Neural cell (in vitro differentiated cells): ENCODE results near the gene ZBTB7C.

Experiments used
- TF ChIP-seq, protein P1 (sequence below): IDR thresholded peaks from 2 replicates; pipeline ENCODE4 v1.6.1; 2012; ENCODE audit warnings: borderline replicate concordance
- TF ChIP-seq, protein P2 (sequence below): fragments of 450-650 bp; IDR thresholded peaks from 2 replicates; pipeline ENCODE4 v1.5.1; 2014; ENCODE audit warnings: antibody characterized with exemption, mild to moderate bottlenecking, moderate library complexity; ENCODE audit not compliant: poor library complexity, severe bottlenecking

GRCh38 chr18:48197819-48198218 lies 211.4 kb downstream of the ZBTB7C start:
- TF ChIP-seq, protein P1, sequence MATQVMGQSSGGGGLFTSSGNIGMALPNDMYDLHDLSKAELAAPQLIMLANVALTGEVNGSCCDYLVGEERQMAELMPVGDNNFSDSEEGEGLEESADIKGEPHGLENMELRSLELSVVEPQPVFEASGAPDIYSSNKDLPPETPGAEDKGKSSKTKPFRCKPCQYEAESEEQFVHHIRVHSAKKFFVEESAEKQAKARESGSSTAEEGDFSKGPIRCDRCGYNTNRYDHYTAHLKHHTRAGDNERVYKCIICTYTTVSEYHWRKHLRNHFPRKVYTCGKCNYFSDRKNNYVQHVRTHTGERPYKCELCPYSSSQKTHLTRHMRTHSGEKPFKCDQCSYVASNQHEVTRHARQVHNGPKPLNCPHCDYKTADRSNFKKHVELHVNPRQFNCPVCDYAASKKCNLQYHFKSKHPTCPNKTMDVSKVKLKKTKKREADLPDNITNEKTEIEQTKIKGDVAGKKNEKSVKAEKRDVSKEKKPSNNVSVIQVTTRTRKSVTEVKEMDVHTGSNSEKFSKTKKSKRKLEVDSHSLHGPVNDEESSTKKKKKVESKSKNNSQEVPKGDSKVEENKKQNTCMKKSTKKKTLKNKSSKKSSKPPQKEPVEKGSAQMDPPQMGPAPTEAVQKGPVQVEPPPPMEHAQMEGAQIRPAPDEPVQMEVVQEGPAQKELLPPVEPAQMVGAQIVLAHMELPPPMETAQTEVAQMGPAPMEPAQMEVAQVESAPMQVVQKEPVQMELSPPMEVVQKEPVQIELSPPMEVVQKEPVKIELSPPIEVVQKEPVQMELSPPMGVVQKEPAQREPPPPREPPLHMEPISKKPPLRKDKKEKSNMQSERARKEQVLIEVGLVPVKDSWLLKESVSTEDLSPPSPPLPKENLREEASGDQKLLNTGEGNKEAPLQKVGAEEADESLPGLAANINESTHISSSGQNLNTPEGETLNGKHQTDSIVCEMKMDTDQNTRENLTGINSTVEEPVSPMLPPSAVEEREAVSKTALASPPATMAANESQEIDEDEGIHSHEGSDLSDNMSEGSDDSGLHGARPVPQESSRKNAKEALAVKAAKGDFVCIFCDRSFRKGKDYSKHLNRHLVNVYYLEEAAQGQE = no peak
- TF ChIP-seq, protein P2, sequence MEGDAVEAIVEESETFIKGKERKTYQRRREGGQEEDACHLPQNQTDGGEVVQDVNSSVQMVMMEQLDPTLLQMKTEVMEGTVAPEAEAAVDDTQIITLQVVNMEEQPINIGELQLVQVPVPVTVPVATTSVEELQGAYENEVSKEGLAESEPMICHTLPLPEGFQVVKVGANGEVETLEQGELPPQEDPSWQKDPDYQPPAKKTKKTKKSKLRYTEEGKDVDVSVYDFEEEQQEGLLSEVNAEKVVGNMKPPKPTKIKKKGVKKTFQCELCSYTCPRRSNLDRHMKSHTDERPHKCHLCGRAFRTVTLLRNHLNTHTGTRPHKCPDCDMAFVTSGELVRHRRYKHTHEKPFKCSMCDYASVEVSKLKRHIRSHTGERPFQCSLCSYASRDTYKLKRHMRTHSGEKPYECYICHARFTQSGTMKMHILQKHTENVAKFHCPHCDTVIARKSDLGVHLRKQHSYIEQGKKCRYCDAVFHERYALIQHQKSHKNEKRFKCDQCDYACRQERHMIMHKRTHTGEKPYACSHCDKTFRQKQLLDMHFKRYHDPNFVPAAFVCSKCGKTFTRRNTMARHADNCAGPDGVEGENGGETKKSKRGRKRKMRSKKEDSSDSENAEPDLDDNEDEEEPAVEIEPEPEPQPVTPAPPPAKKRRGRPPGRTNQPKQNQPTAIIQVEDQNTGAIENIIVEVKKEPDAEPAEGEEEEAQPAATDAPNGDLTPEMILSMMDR = no peak
